Left lobe of liver (tissue), 2 donors: ENCODE data around the gene MOB2. TPM values are rescaled to one million over a fixed set of nuclear protein-coding genes. Genes with fewer than 3 reads are reported as not detected.

Source experiments
- ATAC-seq: fragments of 200-7000 bp; cut with Tn5 transposase; one replicate; pipeline ENCODE4 v1.9.1; 2020; ENCODE audit warnings: mild to moderate bottlenecking, moderate library complexity
- DNase-seq: peaks from one replicate; pipeline ENCODE4 v3.0.0-alpha.2; 2020; ENCODE audit warnings: low spot score
- total RNA-seq: library from RNA; stranded (reverse); gene quantifications from one replicate; pipeline ENCODE4 v1.2.1, GENCODE V29; 2021
- donor health status: DM: no; HTN: no; CAD: no; lungs with moderate emphysema.
- donor health status: DM: no; HTN: yes; CAD: no.

The MOB2 gene
- total RNA-seq, 1 donor from 2014 or later, result 12.6 TPM

DNA sequence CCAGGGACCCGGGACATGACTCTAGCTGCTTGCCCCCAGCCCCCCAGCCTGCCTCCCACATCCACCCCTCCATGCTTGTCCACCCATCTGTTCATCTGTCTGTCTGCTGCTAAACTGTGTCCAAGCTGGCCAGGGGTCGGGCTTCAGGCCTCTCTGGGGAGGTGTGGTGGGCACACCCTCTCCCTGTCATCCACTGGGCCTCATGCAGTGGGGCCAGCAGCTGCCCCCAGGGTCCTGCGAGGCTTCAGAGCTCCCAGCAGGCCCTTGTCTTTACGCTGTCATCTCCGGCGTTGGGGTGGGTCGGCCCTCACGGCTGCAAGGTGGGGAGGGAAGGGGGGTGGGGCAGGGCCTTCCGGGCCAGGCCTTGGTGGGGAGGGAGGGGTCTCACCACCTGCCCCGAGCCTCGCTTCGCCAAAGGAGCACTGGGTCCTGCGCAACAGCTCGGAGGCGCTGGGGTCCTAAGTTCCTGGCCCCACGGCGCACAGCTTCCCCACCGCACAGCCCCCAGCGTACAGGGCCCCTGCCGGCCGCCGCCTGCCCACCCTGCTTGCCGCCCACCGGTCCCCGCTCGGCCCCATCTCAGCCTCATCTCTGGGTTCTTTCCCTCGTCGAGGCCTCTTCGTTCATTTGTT lies 26.7 kb downstream of the MOB2 start:
- no peak for DNase-seq
- ATAC-seq, result no peak

DNA sequence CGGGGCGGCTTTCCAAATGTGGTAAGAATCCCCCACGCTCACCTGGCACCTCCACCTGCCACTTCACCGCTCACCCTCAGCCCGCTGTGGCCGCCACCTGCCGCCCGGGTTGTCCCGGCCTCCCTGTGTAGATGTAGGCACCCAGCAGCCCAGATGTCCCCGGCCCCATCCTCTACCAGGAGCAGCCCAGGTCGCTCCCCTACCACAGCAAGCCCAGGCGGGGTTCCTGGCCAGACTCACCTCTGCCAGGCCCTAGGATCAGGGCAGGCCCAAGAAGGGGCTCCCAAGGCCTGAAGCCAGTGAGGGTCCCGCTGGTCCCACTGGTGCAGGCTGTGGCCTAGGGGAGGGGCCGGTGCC lies 27.4 kb downstream of the MOB2 start:
- ATAC-seq, result no peak
- DNase-seq, result no peak

DNA sequence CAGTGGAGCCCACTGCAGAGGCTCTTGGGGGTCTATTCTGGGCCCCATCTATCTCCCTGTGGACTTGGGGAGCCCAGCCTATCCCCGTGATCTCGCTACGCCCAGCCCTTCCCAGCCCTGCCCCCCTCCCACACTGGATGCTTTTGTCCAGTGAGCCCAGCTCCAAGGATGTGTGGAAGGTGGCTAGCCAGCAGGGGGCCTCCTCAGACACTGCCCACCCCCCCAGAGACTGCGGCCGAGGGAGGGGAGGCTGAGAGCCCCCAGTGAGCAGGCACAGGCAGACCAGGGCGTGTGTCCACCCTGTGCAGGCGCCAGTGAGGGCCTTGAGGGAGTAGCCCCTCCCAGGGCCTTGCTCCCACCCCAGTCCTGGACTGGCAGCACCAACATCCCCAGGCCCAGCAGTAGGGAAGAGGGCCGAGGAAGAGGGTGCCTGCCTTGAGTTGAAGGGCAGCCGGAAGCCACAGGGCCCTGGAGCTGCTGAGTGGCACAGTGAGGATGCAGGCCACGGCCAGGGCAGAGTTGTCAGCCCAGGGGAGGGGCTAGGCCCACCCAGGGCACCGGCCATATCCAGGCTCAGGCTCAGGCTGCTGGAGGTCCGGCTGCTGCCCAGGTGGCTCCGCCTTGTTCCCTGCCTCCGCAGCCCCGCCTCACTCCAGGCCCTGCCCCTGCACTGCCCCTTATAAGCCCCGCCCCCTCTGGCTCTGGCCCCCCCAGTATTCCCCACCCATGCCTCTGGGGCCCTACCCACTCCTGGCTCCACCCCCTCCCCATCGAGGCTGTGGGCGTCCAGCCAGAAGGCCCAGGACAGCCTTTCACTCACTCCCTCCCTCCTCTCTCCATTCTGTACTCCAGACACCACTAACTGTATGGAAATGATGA lies 28.0 kb downstream of the MOB2 start:
- DNase-seq, result no peak

DNA sequence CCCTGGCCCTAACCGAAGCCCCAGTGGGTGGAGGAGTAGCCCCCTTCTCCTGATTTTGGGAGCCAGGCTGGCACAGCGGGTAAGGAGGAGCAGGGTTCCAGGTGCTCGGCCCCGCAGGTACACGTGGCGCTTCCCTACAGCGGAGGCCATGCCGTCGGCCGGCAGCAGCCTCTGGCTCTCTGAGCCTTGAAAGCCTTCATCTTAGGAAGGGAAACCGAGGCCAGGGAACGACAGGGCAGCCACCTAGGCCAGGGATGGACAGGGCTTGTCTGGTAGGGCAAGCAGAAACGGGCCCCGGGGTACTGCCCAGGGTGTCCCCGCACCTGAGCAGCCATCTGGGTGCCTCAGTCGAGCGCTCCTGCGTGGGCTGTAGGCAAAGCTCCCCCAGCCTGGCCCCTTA lies 28.7 kb downstream of the MOB2 start:
- no peak for DNase-seq

More for the DNA sequence above, 28.0 kb downstream of the MOB2 start:
- peak; percentile 36 for ATAC-seq

DNA sequence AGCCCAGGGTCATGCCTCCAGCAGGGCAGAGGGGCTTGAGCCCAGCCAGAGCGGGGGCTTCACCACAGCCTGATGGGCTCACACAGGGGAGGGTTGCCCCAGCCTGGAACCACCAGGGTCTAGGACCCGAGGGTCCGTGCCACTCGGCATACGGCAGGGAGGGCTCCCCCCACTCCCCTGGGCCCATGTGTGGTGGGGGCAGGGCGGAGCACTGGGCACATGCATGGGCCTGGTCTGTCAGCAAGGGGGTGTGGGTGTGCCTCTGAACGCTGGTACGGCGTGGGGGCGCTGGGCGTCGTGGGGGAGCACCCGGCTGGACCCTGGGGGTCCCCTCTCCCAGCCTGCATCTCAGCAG lies 29.3 kb downstream of the MOB2 start:
- DNase-seq, result no peak
- no peak for ATAC-seq

More for the DNA sequence above, 28.7 kb downstream of the MOB2 start:
- no peak for ATAC-seq

DNA sequence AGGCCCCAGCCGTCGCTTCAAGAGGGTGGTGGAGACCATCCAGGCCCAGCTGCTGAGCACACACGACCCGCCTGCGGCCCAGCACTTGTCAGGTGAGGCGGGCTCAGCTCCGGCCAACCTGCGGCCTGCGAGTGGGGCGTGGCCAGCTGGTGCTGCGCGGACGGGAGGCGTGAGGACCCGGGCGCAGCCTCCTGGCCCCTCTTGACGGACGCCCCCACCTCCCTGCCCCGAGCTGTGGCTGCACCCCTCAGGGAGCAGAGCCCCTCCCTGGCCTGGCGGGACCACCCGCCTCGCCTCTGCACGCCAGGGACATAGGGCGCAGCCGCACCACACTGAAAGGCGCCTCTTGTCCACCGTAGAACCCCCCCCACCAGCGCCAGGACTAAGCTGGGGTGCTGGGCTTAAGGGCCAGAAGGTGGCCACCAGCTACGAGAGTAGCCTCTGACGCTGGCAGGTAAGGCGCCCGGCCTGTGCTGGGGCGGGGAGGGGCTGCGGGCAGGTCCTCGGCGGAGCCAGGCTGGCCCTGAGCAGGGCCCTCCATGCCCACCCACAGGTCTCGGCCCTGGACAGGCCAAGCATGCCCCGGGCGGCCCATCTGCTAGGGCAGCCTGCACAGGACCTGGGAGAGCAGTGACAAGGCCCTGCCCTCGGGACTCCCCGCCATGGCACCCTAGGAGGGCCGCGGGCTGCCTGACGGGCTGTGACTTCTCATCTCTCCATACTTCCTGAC lies 29.8 kb downstream of the MOB2 start:
- ATAC-seq (no peak), DNase-seq (no peak)

DNA sequence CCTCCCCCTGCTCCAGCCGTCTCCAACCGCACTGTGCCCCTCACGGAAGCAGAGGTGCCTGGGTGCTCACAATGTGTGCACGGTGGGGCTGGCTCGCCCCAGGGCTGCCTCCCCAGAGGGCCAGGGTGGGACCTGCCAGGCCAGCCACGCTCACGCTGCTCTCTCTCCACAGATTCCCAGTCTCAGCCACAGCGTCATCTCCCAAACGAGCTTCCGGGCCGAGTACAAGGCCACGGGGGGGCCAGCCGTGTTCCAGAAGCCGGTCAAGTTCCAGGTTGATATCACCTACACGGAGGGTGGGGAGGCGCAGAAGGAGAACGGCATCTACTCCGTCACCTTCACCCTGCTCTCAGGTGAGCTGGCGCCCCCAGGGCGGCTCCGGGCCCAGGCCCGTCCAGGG lies 30.4 kb downstream of the MOB2 start:
- ATAC-seq (no peak), DNase-seq (no peak)

DNA sequence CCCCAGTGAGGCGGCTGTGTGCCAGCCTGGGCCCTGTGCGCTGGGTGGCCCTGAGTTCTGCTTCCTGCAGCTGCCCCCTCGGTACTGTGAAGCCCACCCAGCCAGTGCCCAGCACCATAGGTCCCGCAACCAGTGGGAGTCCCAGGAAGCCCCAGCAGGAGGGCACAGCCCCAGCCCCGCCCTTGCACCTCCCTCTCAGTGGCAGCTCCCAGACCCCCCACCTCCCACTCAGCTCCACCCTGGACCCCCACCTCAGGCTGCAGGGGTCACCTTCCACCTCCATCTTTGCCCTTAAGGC lies 30.9 kb downstream of the MOB2 start:
- DNase-seq (no peak), ATAC-seq (no peak)

DNA sequence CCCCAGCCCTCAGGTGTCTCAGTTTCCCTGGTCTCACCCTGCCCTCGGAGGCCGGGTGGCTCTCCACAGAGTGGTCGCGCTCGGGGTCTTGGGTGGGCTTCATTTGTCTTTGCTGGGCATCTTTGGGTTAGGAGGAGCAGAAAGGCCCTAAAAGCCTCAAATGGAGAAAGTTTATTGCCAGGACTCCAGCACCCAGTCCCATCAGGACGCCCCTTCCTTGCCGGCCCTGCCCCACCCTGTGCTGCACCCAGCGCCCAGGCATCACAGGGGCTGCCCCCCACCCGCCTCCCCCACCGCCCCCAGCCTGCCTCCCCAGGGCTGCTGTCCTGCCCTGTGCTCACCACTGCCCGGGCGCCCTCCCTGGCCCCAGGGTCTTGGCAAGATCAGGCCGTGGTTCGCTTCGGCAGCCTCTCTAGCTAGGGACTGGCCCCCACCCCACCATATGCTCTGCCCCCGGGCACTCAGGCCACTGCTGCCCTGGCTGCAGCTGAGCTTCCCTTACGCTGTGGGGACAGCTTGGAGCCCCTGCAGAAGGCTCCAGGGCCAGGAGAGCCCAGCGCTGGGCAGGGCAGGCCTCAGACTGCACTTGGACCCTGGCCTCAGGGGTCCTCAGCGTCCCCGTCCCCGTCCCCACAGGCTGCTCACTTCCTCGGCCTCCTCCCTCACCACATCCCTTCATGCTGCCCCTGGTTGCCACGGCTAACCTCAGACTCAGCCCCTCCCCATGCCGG lies 31.4 kb downstream of the MOB2 start:
- ATAC-seq (no peak), DNase-seq (no peak)

DNA sequence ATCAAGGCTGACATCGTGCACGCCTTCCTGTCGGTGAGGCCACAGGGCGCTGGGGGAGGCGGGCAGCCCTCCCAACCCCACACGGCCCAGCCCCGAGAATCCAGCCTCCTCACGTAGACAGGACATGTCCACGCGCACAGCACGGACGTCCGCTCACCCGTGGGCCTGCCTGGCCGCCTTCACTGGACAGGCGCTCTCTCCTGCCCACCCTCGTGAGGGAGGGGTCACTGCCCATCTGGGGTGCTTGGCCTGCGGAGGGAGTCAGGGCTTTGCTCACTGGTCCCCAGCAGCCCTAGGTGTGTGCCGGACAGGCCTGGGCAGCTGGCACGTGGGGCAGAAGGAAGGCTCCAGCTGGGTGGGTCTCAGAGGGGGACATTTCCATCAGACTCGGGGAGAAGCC lies 32.0 kb downstream of the MOB2 start:
- DNase-seq (no peak), ATAC-seq (no peak)

DNA sequence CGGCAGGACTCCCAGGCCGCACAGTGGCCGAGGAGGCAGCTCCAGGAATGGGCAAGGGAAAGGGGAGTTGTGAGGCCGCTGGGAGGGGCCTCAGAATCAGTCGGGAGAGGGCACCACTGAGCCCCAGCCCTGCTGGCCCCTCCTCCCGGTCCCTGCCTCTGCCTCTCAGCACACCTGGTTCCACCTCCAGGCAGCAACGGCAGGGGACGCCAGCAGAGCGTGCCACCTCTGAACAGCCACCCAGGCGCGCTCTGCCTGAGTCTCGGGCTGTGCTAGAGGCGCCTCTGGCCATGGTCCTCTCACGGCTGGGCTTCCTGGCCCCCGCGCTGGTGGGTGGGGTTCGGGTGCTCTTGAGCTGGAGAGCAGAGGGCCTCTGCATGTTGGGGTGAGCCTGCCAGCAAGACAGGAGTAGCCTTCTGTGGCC lies 33.0 kb downstream of the MOB2 start:
- DNase-seq (no peak), ATAC-seq (peak; percentile 55)

DNA sequence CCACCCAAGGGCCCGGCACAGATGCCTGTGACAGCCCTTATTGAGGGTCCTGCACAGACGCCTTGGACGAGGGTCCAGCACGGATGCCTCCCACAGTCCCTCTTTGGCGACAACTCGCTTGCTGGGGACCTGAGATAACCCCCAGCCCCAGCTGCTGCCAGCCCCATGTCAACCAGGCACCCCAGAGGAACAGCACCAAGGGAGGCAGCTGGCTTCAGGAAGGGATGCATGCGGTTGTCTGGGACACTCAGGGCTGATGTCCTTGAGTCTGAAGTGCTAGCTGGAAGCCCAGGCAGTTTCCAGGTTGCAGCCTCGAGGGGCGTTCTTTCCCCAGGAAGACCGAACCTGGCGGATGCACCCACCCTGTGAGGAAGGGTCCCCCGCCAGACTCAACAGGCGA lies 33.8 kb downstream of the MOB2 start:
- no peak for DNase-seq
- ATAC-seq, result no peak

DNA sequence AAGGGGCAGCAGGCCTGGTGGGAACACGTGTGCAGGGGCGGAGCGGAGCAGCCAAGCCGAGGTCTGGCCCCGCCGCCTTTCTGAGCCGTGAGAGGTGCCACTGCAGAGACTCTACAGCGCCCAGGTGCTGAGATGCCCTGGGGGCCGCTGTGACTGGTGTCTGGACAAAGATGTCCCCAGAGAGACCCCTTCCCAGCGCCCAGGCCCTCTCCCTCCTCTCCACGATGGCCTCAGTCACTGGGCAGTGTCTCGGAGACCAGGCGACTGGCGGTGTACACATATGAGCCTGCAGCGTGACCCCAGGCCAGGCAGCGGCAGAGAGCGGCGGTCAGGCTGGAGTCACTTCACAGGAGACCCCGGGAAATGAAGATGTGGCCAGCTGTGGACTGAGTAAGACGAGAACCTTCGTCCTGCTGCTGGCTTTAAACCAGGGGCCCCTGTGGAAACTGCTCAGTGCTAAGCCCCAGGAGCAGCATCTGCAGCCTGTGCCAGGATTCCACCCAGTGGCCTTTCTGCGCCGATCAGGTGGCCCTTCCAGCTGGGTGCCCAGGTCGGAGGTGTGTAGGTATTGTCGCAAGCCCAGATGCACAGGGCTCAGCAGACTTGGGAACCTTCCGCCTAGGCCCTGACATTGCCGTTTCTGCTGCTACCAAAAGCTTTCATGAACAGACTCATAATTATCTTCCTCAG lies 34.7 kb downstream of the MOB2 start:
- ATAC-seq (no peak), DNase-seq (no peak)

DNA sequence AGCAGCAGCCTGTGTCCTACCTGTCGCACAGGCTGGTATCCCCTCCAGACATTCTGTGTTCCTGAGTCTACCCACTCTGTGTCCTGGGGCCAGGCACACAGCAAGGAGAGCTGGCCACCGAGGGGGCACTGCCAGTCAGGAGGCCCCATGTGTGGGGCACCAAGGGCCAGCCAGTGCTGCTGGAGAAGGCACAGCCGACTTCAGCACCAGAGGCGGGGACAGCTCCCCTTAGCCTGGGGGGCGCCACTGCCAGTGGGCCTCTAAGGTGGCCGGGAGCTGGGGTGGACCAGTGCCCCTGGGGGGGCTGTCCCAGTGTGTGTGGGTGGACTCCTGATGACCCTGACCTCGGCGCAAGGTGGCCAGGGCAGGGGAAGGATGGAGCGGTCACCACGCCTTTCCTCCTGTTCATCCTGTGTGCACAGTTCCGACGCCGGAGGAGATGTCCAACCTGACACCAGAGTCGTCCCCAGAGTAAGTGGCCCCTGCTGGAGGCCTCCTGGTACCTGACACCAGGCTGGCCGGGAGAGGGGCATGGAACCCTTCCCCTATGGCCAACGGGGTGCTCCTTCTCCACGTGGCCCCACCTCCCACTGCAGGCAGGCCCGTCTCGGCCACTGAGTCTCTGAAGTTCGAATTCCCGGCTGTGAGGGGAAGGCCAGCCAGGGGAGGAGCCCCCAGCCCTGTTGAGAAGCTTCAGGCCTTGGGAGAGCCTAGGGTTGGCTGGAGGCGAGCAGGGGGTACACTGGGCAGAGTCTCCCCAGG lies 35.4 kb downstream of the MOB2 start:
- ATAC-seq (no peak), DNase-seq (no peak)

DNA sequence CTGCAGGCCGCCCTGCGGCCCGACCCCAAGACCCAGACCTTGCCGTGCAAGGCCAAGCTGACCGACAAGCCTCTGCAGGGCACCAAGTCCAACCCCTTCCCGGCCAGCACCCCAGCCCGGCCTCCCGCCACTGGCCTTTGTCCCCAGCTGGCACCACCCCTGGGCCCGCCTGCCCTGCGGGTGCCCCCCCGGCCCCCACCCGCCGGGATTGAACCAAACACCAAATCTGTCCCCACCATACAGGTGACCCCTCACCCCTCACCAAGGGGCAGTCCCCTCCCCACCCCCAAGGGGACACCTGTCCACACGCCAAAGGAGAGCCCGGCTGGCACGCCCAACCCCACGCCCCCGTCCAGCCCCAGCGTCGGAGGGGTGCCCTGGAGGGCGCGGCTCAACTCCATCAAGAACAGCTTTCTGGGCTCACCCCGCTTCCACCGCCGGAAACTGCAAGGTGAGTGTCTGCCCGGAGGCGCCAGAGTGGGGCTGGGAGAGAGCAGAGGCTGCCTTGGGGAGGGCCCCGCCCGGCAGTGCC lies 36.2 kb downstream of the MOB2 start:
- ATAC-seq (no peak), DNase-seq (no peak)

DNA sequence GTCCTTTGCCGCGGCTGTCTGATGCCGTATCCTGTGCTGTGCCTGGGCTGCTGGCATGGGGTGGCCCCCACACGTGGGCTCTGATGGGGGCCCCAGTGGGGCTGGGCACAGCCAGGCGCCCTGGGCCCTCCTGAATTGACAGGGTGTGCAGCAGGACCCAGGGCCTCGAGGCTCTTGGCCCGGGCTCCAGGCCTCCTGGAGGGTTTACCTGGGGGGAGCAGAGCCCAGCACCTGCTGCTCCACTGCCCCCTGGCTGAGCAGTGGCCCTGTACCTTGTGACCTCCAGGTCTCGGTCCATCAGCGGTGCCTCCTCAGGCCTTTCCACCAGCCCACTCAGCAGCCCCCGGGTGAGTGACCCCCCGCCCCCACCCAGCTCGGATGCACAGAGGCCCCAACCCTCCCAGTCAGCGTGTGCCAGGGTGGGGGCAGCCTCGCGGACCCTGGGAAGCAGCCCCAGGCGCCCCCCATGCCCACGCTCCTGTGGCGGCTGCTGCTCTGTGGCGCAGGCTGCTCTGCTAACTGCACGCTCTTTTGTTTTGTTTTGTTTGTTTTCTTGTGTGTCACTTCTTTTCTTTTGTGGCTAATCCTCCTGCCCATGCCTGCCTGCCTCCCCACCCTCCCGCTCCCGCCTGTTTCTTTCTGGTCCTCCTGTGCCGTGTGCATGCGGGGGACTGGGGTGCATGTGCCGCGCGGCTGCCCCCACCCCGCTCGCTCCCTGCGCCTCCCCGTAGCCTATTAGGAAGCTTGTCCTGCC lies 36.9 kb downstream of the MOB2 start:
- DNase-seq (no peak), ATAC-seq (no peak)

DNA sequence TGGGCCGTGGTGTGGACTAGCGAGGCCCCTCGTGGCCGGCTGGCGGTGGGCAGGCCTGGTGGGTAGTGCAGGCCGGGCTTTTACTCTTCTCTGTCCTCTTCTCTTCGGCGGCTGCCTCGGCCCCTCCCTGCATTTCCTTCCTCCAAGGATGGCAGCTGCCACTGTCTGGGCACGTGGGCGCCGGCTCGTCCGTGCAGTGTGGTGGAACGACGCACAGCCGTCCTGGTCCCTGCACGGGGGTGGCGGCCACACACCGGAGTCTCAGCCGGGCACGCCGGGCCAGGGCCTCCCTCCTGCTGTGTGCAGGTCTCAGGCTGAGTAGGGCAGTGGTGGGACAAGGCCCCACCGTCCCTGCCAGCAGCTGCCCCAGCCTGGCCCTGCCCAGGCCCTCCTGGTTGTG lies 37.7 kb downstream of the MOB2 start:
- no peak for ATAC-seq
- DNase-seq, result no peak

DNA sequence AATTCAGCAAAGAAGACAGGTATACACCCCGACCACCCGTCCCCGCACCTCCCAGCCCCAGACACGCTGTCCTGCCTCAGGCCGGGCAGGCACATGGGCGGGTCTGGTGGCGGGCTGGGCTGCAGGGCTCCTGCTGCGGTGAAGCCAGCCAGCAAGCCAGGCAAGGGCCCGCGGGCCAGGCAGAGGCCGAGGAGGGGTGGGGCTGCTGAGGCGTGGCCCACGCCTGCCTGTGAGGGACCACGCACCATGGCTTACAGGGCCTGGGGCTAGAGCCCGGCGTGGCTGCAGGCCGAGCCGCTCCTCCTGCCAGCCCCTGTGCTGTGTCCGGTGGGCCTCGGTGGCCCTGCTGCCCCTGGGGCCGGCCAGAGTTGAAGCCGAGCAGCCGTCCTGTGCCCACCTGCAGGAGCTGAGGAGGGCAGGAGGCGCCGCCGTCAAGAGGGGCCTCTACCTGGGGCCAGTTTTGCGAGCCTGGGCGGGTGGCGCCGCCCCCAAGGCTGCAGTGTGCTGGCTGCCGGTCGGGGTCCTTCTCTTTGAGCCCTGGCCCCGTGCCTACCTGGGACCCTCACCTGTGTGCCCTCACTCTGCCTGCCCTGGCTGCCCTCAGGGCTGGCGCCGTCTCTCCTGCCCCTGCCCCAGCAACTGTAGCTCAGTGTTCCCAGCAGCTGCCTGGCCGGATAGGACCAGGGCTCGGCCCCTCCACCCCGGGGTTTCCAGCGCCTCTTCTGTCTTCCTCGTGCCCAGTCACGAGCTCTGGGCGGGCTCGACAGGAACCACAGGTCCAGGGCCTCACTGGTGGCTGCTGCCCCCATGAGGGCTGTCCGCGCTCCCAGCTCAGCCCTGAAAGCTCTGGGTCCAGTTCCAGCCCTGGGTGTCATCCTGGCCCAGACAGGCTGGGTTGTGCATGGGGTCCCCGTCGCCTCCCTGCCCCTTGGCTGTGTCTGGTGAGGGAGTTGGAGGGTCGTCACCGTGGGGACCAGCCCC lies 38.4 kb downstream of the MOB2 start:
- DNase-seq, result no peak
- peak; percentile 20 for ATAC-seq
